ENCODE data around the gene CD34.

Gene CD34

GRCh38 chr1:207858806-207859205, 52.1 kb downstream of the CD34 start:
- H3K27me3 ChIP-seq (ENCODE audit: insufficient read depth, poor library complexity, severe bottlenecking) = no peaks in the 10 kb centered on the region
- no peak overlapping the region for H3K27ac ChIP-seq (ENCODE audit: poor library complexity, severe bottlenecking)
- H3K4me1 ChIP-seq (ENCODE audit: insufficient read depth, poor library complexity, severe bottlenecking) = no peaks in the 10 kb centered on the region
- ATAC-seq (ENCODE audit: low read depth) = no peak
- TF ChIP-seq CTCF (IDR thresholded peaks at IDR 0.05; ENCODE audit: poor library complexity, severe bottlenecking) = no peak
- H3K36me3 ChIP-seq (ENCODE audit: low read depth) = no peaks in the 10 kb centered on the region; the same call in 1 of the 2 replicates
- H3K4me3 ChIP-seq (ENCODE audit: severe bottlenecking) = no peak overlapping the region
- H3K9me3 ChIP-seq (ENCODE audit: severe bottlenecking) = no peaks in the 10 kb centered on the region
- DNase-seq (ENCODE audit: low spot score) = no peak

GRCh38 chr1:207858281-207858680, 52.6 kb downstream of the CD34 start:
- no peak for DNase-seq (ENCODE audit: low spot score)
- no peaks in the 10 kb centered on the region for H3K27me3 ChIP-seq (ENCODE audit: insufficient read depth, poor library complexity, severe bottlenecking)
- TF ChIP-seq CTCF (IDR thresholded peaks at IDR 0.05; ENCODE audit: poor library complexity, severe bottlenecking) = no peak
- no peak for ATAC-seq (ENCODE audit: low read depth)
- no peak overlapping the region for H3K4me3 ChIP-seq (ENCODE audit: severe bottlenecking)
- H3K27ac ChIP-seq (ENCODE audit: poor library complexity, severe bottlenecking) = no peak overlapping the region
- no peaks in the 10 kb centered on the region for H3K9me3 ChIP-seq (ENCODE audit: severe bottlenecking)
- no peaks in the 10 kb centered on the region for H3K4me1 ChIP-seq (ENCODE audit: insufficient read depth, poor library complexity, severe bottlenecking)
- no peaks in the 10 kb centered on the region; the same call in 1 of the 2 replicates for H3K36me3 ChIP-seq (ENCODE audit: low read depth)

GRCh38 chr1:207857447-207857846, 53.5 kb downstream of the CD34 start:
- no peak overlapping the region for H3K27ac ChIP-seq (ENCODE audit: poor library complexity, severe bottlenecking)
- H3K4me1 ChIP-seq (ENCODE audit: insufficient read depth, poor library complexity, severe bottlenecking) = no peaks in the 10 kb centered on the region
- TF ChIP-seq CTCF (IDR thresholded peaks at IDR 0.05; ENCODE audit: poor library complexity, severe bottlenecking) = no peak
- DNase-seq (ENCODE audit: low spot score) (no peak), ATAC-seq (ENCODE audit: low read depth) (no peak)
- no peaks in the 10 kb centered on the region for H3K9me3 ChIP-seq (ENCODE audit: severe bottlenecking)
- H3K27me3 ChIP-seq (ENCODE audit: insufficient read depth, poor library complexity, severe bottlenecking) = no peaks in the 10 kb centered on the region
- no peak overlapping the region for H3K4me3 ChIP-seq (ENCODE audit: severe bottlenecking)
- no peaks in the 10 kb centered on the region; the same call in 1 of the 2 replicates for H3K36me3 ChIP-seq (ENCODE audit: low read depth)

- H3K36me3 ChIP-seq (ENCODE audit: low read depth) = no peaks in the 10 kb centered on the region; the same call in 1 of the 2 replicates
- ATAC-seq (ENCODE audit: low read depth) = no peak
- no peaks in the 10 kb centered on the region for H3K9me3 ChIP-seq (ENCODE audit: severe bottlenecking)
- no peaks in the 10 kb centered on the region for H3K4me1 ChIP-seq (ENCODE audit: insufficient read depth, poor library complexity, severe bottlenecking)
- TF ChIP-seq CTCF (IDR thresholded peaks at IDR 0.05; ENCODE audit: poor library complexity, severe bottlenecking) = no peak
- no peak overlapping the region for H3K27ac ChIP-seq (ENCODE audit: poor library complexity, severe bottlenecking)
- H3K27me3 ChIP-seq (ENCODE audit: insufficient read depth, poor library complexity, severe bottlenecking) = no peaks in the 10 kb centered on the region
- no peak for DNase-seq (ENCODE audit: low spot score)
- H3K4me3 ChIP-seq (ENCODE audit: severe bottlenecking) = no peak overlapping the region
Observed at GRCh38 chr1:207856276-207857023, 54.5 kb downstream of the CD34 start.

- Histone ChIP-seq H3K36me3 (ENCODE audit: low read depth) (no peaks in the 10 kb centered on the region; the same call in 1 of the 2 replicates), H3K27ac (ENCODE audit: poor library complexity, severe bottlenecking) (no peak overlapping the region), H3K9me3 (ENCODE audit: severe bottlenecking) (no peaks in the 10 kb centered on the region), H3K27me3 (ENCODE audit: insufficient read depth, poor library complexity, severe bottlenecking) (no peaks in the 10 kb centered on the region), H3K4me3 (ENCODE audit: severe bottlenecking) (no peak overlapping the region), H3K4me1 (ENCODE audit: insufficient read depth, poor library complexity, severe bottlenecking) (peaks cover 6% of the 10 kb centered on the region)
- ATAC-seq (ENCODE audit: low read depth) (no peak), DNase-seq (ENCODE audit: low spot score) (no peak)
- TF ChIP-seq CTCF (IDR thresholded peaks at IDR 0.05; ENCODE audit: poor library complexity, severe bottlenecking) = no peak
Observed at GRCh38 chr1:207854001-207854400, 56.9 kb downstream of the CD34 start.
